Thoracic aorta (tissue), 2 donors: ENCODE measurements around the gene CXCL17. TPM values are rescaled to one million over a fixed set of nuclear protein-coding genes. Genes with fewer than 3 reads are reported as not detected.
A peak's percentile ranks its signal among the peaks of the same experiment; 100 is the strongest.
"Not testable (repeated sequence)": the region's sequence is repeated elsewhere in the genome, so short reads cannot be mapped to it uniquely, and the experiment has no call there.

ENCODE experiments used
- ATAC-seq: fragments of 150-250 bp; one replicate; pipeline ENCODE4 v1.8.0; 2017; ENCODE audit warnings: low read depth; ENCODE audit not compliant: insufficient number of reproducible peaks, low FRiP score
- DNase-seq: peaks from one replicate; pipeline ENCODE4 v3.0.0-alpha.2; 2020; ENCODE audit warnings: low spot score
- H3K27ac ChIP-seq, 2 donors: fragments of 200-600 bp; sonication (generic); 1 replicate in 1 of 2; 2 replicates in 1 of 2; pipeline ENCODE4 v1.5.1; 2016; ENCODE audit warnings: mild to moderate bottlenecking in 2 of 2, moderate library complexity in 2 of 2
- H3K27me3 ChIP-seq: fragments of 200-600 bp; sonication (generic); replicated peaks from 2 replicates; pipeline ENCODE4 v1.6.0; 2016; ENCODE audit warnings: mild to moderate bottlenecking; ENCODE audit not compliant: insufficient read depth
- H3K36me3 ChIP-seq: fragments of 200-600 bp; sonication (generic); one replicate; pipeline ENCODE4 v1.5.1; 2016
- H3K4me1 ChIP-seq, 2 donors: fragments of 200-600 bp; sonication (generic); 1 replicate in 1 of 2; 2 replicates in 1 of 2; pipeline versions ENCODE4 v1.5.1 to v1.6.0; 2016; ENCODE audit warnings: low read depth in 2 of 2, mild to moderate bottlenecking in 1 of 2; ENCODE audit not compliant: control insufficient read depth in 1 of 2
- H3K4me3 ChIP-seq: fragments of 200-600 bp; sonication (generic); 2 replicates; pipeline ENCODE4 v1.5.1; 2016; ENCODE audit warnings: mild to moderate bottlenecking
- H3K9me3 ChIP-seq: fragments of 200-600 bp; sonication (generic); 2 replicates; pipeline ENCODE4 v1.5.1; 2016
- total RNA-seq, 2 donors: library from RNA; depleted of rRNA; stranded (reverse); fragments of >200 nt; gene quantifications; one replicate each; pipeline versions ENCODE4 v1.1.0 to v1.2.3, GENCODE V29; 2016
- TF ChIP-seq, protein P1 (sequence below): fragments of 200-600 bp; sonication (generic); IDR thresholded peaks from one replicate; pipeline ENCODE4 v1.5.1; 2019; ENCODE audit warnings: antibody characterized with exemption

Gene CXCL17
- total RNA-seq, 2 donors from 2014 or later: 1.6 TPM; not detected in 1

- Histone ChIP-seq H3K4me3 (no peak overlapping the region), H3K36me3 (no peaks in the 10 kb centered on the region), H3K4me1 (no peaks in the 10 kb centered on the region), H3K27ac (no peak overlapping the region), H3K9me3 (no peaks in the 10 kb centered on the region), H3K27me3 (no peaks in the 10 kb centered on the region)
- TF ChIP-seq, protein P1, sequence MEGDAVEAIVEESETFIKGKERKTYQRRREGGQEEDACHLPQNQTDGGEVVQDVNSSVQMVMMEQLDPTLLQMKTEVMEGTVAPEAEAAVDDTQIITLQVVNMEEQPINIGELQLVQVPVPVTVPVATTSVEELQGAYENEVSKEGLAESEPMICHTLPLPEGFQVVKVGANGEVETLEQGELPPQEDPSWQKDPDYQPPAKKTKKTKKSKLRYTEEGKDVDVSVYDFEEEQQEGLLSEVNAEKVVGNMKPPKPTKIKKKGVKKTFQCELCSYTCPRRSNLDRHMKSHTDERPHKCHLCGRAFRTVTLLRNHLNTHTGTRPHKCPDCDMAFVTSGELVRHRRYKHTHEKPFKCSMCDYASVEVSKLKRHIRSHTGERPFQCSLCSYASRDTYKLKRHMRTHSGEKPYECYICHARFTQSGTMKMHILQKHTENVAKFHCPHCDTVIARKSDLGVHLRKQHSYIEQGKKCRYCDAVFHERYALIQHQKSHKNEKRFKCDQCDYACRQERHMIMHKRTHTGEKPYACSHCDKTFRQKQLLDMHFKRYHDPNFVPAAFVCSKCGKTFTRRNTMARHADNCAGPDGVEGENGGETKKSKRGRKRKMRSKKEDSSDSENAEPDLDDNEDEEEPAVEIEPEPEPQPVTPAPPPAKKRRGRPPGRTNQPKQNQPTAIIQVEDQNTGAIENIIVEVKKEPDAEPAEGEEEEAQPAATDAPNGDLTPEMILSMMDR: no peak
- ATAC-seq (no peak), DNase-seq (no peak)
Measured at GRCh38 chr19:42461700-42462324, 19.1 kb upstream of the CXCL17 start.

DNA sequence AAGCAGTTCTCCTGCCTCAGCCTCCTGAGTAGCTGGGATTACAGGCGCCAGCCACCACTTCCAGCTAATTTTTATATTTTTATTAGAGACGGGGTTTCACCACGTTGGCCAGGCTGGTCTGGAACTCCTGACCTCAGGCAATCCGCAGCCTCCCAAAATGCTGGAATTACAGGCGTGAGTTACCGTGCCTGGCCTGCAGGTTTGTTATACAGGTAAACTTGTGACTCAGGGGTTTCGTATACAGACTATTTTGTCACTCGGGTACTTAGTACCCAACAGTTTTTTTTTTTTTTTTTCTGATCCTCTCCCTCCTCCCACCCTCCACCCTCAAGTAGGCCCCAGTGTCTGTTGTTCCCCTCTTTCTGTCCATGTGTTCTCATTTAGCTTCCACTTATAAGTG is 18.5 kb upstream of the CXCL17 start:
- not testable (repeated sequence) for H3K27ac ChIP-seq, H3K36me3 ChIP-seq, H3K4me1 ChIP-seq, DNase-seq, H3K4me3 ChIP-seq, H3K9me3 ChIP-seq, H3K27me3 ChIP-seq, ATAC-seq

DNA sequence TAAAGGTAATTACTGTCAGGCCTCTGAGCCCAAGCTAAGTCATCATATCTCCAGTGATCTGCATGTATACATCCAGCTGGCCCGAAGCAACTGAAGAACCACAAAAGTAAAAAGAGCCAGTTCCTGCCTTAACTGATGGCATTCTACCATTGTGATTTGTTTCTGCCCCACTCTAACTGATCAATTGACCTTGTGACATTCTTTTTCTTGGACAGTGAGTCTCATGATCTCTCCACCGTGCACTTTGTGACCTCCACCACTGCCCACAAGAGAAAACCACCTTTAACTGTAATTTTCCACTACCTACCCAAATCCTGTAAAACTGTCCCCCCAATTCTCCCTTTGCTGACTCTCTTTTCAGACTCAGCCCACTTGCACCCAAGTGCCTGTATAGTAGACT is 17.2 kb upstream of the CXCL17 start:
- Histone ChIP-seq H3K4me3 (no peak overlapping the region), H3K9me3 (no peaks in the 10 kb centered on the region), H3K27me3 (no peaks in the 10 kb centered on the region), H3K36me3 (no peaks in the 10 kb centered on the region), H3K27ac (no peak overlapping the region), H3K4me1 (no peaks in the 10 kb centered on the region)
- no peak for ATAC-seq
- no peak for DNase-seq
- TF ChIP-seq, protein P1: no peak

DNA sequence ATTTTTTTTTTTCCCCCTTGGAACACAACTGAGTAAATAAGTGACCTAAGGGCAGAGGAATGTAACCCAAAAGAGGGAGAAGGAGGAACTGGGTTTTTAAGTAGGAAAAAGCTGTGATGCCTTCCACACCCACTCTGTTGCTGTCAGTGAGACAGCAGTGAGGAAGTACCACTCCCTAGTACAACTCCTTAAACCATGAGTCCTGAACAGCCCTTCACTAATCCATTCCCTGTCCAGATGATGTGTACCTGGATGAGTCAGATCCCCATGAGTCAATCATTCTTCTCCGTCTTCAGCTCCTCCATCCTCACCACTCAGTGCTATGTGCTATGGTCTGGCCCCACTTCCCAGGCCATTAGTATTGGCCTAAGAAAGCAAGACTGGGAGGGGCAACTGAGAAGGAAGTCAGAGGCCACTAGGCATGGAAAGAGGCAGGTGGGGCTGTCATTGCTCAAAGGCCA is 12.9 kb upstream of the CXCL17 start:
- H3K4me3 ChIP-seq: no peak overlapping the region
- DNase-seq: no peak
- ATAC-seq: no peak
- no peak overlapping the region for H3K27ac ChIP-seq
- H3K36me3 ChIP-seq: no peaks in the 10 kb centered on the region
- no peaks in the 10 kb centered on the region for H3K9me3 ChIP-seq
- H3K4me1 ChIP-seq: no peaks in the 10 kb centered on the region
- TF ChIP-seq, protein P1: no peak
- H3K27me3 ChIP-seq: no peaks in the 10 kb centered on the region

DNA sequence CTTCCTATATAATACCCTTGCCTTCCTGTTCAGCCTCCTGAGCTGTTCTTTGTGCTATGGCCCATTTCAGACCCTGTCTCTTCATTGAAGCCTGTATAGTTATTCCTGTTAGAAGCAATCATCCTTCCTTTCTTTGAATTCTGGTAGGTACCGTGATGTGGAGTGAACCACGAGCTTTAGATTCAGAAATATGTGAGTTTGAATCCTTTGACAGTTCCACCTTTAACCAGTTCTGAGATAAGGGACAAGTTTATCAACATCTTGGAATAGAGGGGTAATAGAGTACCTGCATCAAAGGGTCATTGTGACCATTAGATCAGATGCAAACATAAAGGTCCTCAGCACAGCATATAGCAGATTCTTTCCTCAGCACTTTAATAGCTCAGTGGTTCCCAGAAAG is 12.3 kb upstream of the CXCL17 start:
- no peaks in the 10 kb centered on the region for H3K4me1 ChIP-seq
- DNase-seq (no peak), ATAC-seq (peak; percentile 40)
- no peaks in the 10 kb centered on the region for H3K36me3 ChIP-seq
- TF ChIP-seq, protein P1: no peak
- H3K27me3 ChIP-seq: no peaks in the 10 kb centered on the region
- no peak overlapping the region for H3K27ac ChIP-seq
- H3K9me3 ChIP-seq: no peaks in the 10 kb centered on the region
- H3K4me3 ChIP-seq: no peak overlapping the region

GRCh38 chr19:42452590-42452989 is 9.8 kb upstream of the CXCL17 start:
- ATAC-seq (no peak), DNase-seq (no peak)
- H3K4me1 ChIP-seq: no peaks in the 10 kb centered on the region
- H3K27me3 ChIP-seq: no peaks in the 10 kb centered on the region
- TF ChIP-seq, protein P1: no peak
- no peak overlapping the region for H3K27ac ChIP-seq
- H3K4me3 ChIP-seq: no peak overlapping the region
- H3K9me3 ChIP-seq: no peaks in the 10 kb centered on the region
- H3K36me3 ChIP-seq: no peaks in the 10 kb centered on the region
